ENCODE measurements around the gene TRIP13. TPM values are rescaled to one million over a fixed set of nuclear protein-coding genes. Genes with fewer than 3 reads are reported as not detected.

The TRIP13 gene
- polyA plus RNA-seq, 1 donor from 2014 or later: 2.1 TPM

GRCh38 chr5:956941-957747 lies 64.5 kb downstream of the TRIP13 start:
- H3K36me3 ChIP-seq (ENCODE audit: insufficient read depth, low read length): no peaks in the 10 kb centered on the region
- H3K9me3 ChIP-seq (ENCODE audit: low read length): no peaks in the 10 kb centered on the region
- no peak overlapping the region for H2AFZ ChIP-seq (ENCODE audit: low read depth, low read length)
- H4K20me1 ChIP-seq (ENCODE audit: insufficient read depth): no peaks in the 10 kb centered on the region
- no peak overlapping the region for H3K4me2 ChIP-seq (ENCODE audit: low read length)
- H3K79me2 ChIP-seq (replicated peaks; ENCODE audit: insufficient read depth, low read length): no peaks in the 10 kb centered on the region
- no peaks in the 10 kb centered on the region for H3K27me3 ChIP-seq (ENCODE audit: insufficient read depth, low read depth, low read length)
- no peak overlapping the region for H3K9ac ChIP-seq (ENCODE audit: low read length)
- no peak for TF ChIP-seq POLR2AphosphoS5 (IDR thresholded peaks at IDR 0.05)
- no peak for TF ChIP-seq MXI1 (conservative IDR thresholded peaks at IDR 0.05; ENCODE audit: poor library complexity, severe bottlenecking)
- no peak for TF ChIP-seq EP300 (conservative IDR thresholded peaks at IDR 0.05; ENCODE audit: poor library complexity, severe bottlenecking)
- TF ChIP-seq RAD21 (conservative IDR thresholded peaks at IDR 0.05): no peak
- TF ChIP-seq SMC3 (conservative IDR thresholded peaks at IDR 0.05; ENCODE audit: poor library complexity): no peak
- no peak for TF ChIP-seq EZH2 (IDR thresholded peaks at IDR 0.05; ENCODE audit: borderline replicate concordance, insufficient read depth, low read length, poor library complexity, severe bottlenecking)
- TF ChIP-seq REST (IDR thresholded peaks at IDR 0.05; ENCODE audit: borderline replicate concordance): no peak
- TF ChIP-seq TAF1 (IDR thresholded peaks at IDR 0.05; ENCODE audit: low read depth): no peak
- no peak for TF ChIP-seq CTCF (IDR thresholded peaks at IDR 0.05; ENCODE audit: poor library complexity, severe bottlenecking)
- H3K4me3 ChIP-seq (ENCODE audit: low read length): no peak overlapping the region
- no peaks in the 10 kb centered on the region for H3K9me2 ChIP-seq (ENCODE audit: insufficient read depth, low read length)
- no peak overlapping the region for H3K27ac ChIP-seq (ENCODE audit: low read length)
- no peaks in the 10 kb centered on the region for H3F3A ChIP-seq (ENCODE audit: insufficient read depth, low read length, poor library complexity, severe bottlenecking)

DNA sequence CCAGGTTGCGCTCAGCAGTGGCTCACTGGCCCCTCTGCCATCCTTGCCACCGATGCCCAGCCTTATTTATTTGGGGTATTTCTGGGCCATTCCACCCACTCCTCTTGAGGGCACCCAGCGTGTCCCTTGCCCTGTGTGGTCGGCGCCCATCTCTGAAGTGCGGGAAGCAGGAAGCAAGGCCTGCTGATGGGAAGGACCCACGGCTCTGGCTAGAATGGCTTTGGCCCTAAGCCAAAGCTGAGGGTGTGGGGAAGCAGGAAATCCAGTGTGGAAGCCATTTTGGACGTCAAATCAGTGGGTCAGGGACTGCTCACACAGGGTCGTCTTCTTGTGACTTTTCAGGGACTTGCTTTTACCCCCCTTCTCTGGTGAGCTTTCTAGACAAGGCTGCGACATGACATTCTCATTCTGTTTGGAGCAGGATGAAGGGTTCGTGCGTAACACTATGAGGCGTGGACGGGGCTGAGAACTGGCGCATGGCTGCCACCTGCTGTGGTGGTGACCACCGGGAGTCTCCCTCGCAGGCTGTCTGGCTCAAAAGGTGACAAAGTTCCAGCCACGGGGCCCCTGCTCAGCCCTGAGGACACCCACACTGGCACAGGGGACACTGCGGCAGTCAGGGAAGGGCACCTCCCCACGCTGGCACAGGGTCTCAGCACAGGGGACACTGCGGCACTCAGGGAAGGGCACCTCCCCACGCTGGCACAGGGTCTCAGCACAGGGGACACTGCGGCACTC lies 65.2 kb downstream of the TRIP13 start:
- H3K9ac ChIP-seq (ENCODE audit: low read length): no peak overlapping the region
- no peaks in the 10 kb centered on the region for H3K9me3 ChIP-seq (ENCODE audit: low read length)
- no peak overlapping the region for H3K4me2 ChIP-seq (ENCODE audit: low read length)

More for the DNA sequence above, 65.2 kb downstream of the TRIP13 start:
- no peaks in the 10 kb centered on the region for H3K79me2 ChIP-seq (replicated peaks; ENCODE audit: insufficient read depth, low read length)
- H3K36me3 ChIP-seq (ENCODE audit: insufficient read depth, low read length): no peaks in the 10 kb centered on the region
- no peaks in the 10 kb centered on the region for H3F3A ChIP-seq (ENCODE audit: insufficient read depth, low read length, poor library complexity, severe bottlenecking)
- TF ChIP-seq REST (IDR thresholded peaks at IDR 0.05; ENCODE audit: borderline replicate concordance): no peak
- no peak for TF ChIP-seq EZH2 (IDR thresholded peaks at IDR 0.05; ENCODE audit: borderline replicate concordance, insufficient read depth, low read length, poor library complexity, severe bottlenecking)
- no peak for TF ChIP-seq CTCF (IDR thresholded peaks at IDR 0.05; ENCODE audit: poor library complexity, severe bottlenecking)
- no peak for TF ChIP-seq SMC3 (conservative IDR thresholded peaks at IDR 0.05; ENCODE audit: poor library complexity)
- TF ChIP-seq EP300 (conservative IDR thresholded peaks at IDR 0.05; ENCODE audit: poor library complexity, severe bottlenecking): no peak
- TF ChIP-seq RAD21 (conservative IDR thresholded peaks at IDR 0.05): no peak
- TF ChIP-seq POLR2AphosphoS5 (IDR thresholded peaks at IDR 0.05): no peak
- TF ChIP-seq TAF1 (IDR thresholded peaks at IDR 0.05; ENCODE audit: low read depth): no peak
- no peak for TF ChIP-seq MXI1 (conservative IDR thresholded peaks at IDR 0.05; ENCODE audit: poor library complexity, severe bottlenecking)
- H3K27ac ChIP-seq (ENCODE audit: low read length): no peak overlapping the region
- no peak overlapping the region for H2AFZ ChIP-seq (ENCODE audit: low read depth, low read length)
- H3K9me2 ChIP-seq (ENCODE audit: insufficient read depth, low read length): no peaks in the 10 kb centered on the region
- H3K27me3 ChIP-seq (ENCODE audit: insufficient read depth, low read depth, low read length): no peaks in the 10 kb centered on the region
- H4K20me1 ChIP-seq (ENCODE audit: insufficient read depth): no peaks in the 10 kb centered on the region
- no peak overlapping the region for H3K4me3 ChIP-seq (ENCODE audit: low read length)
